Endometrium (tissue), 2 donors: ENCODE data around the gene NDST1.

Experiments
- FAIRE-seq: peaks from 2 replicates; lab custom pipeline; 2012; peaks lifted over from hg19 to GRCh38; lab: Jason Lieb, UNC
- donor health status: control.
- donor health status: control.

The NDST1 gene

GRCh38 chr5:150570333-150570732 lies 62.4 kb downstream of the NDST1 start:
- no peak for FAIRE-seq

- no peak for FAIRE-seq
Measured at GRCh38 chr5:150571836-150572235, 63.9 kb downstream of the NDST1 start.

- FAIRE-seq = no peak
Measured at GRCh38 chr5:150573216-150573615, 65.3 kb downstream of the NDST1 start.

- no peak for FAIRE-seq
Measured at GRCh38 chr5:150573867-150574817, 66.2 kb downstream of the NDST1 start.

GRCh38 chr5:150574818-150575547 lies 67.1 kb downstream of the NDST1 start:
- no peak for FAIRE-seq

GRCh38 chr5:150575745-150576448 lies 68.0 kb downstream of the NDST1 start:
- FAIRE-seq = no peak

- no peak for FAIRE-seq
Measured at GRCh38 chr5:150576449-150576949, 68.6 kb downstream of the NDST1 start.

GRCh38 chr5:150577378-150578139 lies 69.6 kb downstream of the NDST1 start:
- FAIRE-seq = no peak

GRCh38 chr5:150578781-150579461 lies 71.0 kb downstream of the NDST1 start:
- FAIRE-seq = no peak

- FAIRE-seq = no peak
Measured at GRCh38 chr5:150579462-150580400, 71.8 kb downstream of the NDST1 start.

- FAIRE-seq = no peak
Measured at GRCh38 chr5:150580917-150581316, 73.0 kb downstream of the NDST1 start.

- no peak for FAIRE-seq
Measured at GRCh38 chr5:150582241-150583109, 74.5 kb downstream of the NDST1 start.

- no peak for FAIRE-seq
Measured at GRCh38 chr5:150583541-150584225, 75.8 kb downstream of the NDST1 start.

GRCh38 chr5:150584556-150585335 lies 76.8 kb downstream of the NDST1 start:
- no peak for FAIRE-seq

GRCh38 chr5:150585781-150586341 lies 77.9 kb downstream of the NDST1 start:
- no peak for FAIRE-seq

GRCh38 chr5:150587016-150587415 lies 79.1 kb downstream of the NDST1 start:
- FAIRE-seq = no peak
